GM10266 (cell line): ENCODE data around the gene SRCIN1.

Experiments
- DNase-seq: peaks from one replicate; pipeline ENCODE4 v3.0.0; 2012; ENCODE audit errors: extremely low spot score
- TF ChIP-seq, protein P1 (sequence below): IDR thresholded peaks from 2 replicates; pipeline ENCODE4 v1.5.1; 2012; ENCODE audit warnings: mild to moderate bottlenecking, low read depth; ENCODE audit not compliant: control insufficient read depth, insufficient read depth; ENCODE audit errors: missing control alignments

SRCIN1 gene

GRCh38 chr17:38568845-38569510 is 36.8 kb downstream of the SRCIN1 start:
- TF ChIP-seq, protein P1, sequence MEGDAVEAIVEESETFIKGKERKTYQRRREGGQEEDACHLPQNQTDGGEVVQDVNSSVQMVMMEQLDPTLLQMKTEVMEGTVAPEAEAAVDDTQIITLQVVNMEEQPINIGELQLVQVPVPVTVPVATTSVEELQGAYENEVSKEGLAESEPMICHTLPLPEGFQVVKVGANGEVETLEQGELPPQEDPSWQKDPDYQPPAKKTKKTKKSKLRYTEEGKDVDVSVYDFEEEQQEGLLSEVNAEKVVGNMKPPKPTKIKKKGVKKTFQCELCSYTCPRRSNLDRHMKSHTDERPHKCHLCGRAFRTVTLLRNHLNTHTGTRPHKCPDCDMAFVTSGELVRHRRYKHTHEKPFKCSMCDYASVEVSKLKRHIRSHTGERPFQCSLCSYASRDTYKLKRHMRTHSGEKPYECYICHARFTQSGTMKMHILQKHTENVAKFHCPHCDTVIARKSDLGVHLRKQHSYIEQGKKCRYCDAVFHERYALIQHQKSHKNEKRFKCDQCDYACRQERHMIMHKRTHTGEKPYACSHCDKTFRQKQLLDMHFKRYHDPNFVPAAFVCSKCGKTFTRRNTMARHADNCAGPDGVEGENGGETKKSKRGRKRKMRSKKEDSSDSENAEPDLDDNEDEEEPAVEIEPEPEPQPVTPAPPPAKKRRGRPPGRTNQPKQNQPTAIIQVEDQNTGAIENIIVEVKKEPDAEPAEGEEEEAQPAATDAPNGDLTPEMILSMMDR: no peak
- no peak for DNase-seq

- no peak for DNase-seq
- TF ChIP-seq, protein P1: no peak
Observed at GRCh38 chr17:38568274-38568673, 37.5 kb downstream of the SRCIN1 start.

DNA sequence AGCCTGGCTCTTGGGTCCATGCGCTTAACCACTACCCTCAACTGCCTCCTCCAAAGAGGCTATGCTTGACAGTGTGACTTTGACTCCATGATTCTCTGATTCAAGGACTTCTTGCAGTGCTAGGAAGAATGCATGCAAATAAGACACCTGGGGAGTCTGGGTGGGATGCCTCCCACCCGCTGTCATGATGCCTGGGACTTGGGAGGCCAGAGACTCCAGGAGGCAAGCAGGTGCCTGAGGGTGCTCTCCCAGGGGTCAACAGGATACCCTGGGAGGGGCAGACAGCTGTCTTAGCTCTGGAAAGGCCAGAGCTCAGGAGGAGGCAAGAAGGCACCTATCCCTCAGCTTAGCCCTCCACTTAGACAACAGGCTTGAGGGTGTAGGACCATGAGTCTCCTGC is 38.4 kb downstream of the SRCIN1 start:
- no peak for DNase-seq
- TF ChIP-seq, protein P1: no peak

GRCh38 chr17:38566666-38567031 is 39.1 kb downstream of the SRCIN1 start:
- TF ChIP-seq, protein P1: no peak
- no peak for DNase-seq

- TF ChIP-seq, protein P1: no peak
Observed at GRCh38 chr17:38565853-38566665, 39.7 kb downstream of the SRCIN1 start.

GRCh38 chr17:38564869-38565268 is 40.9 kb downstream of the SRCIN1 start:
- TF ChIP-seq, protein P1: no peak
- DNase-seq: no peak

More at GRCh38 chr17:38565853-38566665, 39.7 kb downstream of the SRCIN1 start:
- DNase-seq: no peak
